ENCODE measurements around the gene SERPINE2. TPM values are rescaled to one million over a fixed set of nuclear protein-coding genes. Genes with fewer than 3 reads are reported as not detected.

Gene SERPINE2
- polyA plus RNA-seq, 3 donors: not detected

- Histone ChIP-seq H3K9me3 (replicated peaks in 1 of 2; ENCODE audit: control insufficient read depth in 1 of 2, insufficient read depth in 1 of 2, low read length in 2 of 2) (no peaks in the 10 kb centered on the region), H3K9ac (ENCODE audit: insufficient read depth, low read length, poor library complexity, severe bottlenecking) (no peak overlapping the region), H4K20me1 (ENCODE audit: insufficient read depth, low read length) (peaks cover 13% of the 10 kb centered on the region), H3K36me3 (replicated peaks in 1 of 2; ENCODE audit: control insufficient read depth in 1 of 2, insufficient read depth in 2 of 2, low read length in 2 of 2) (peaks cover 32 to 66% of the 10 kb centered on the region in 2 donors), H3K27me3 (ENCODE audit: control insufficient read depth in 2 of 2, insufficient read depth in 2 of 2, low read length in 2 of 2) (no peaks in the 10 kb centered on the region), H3K4me2 (replicated peaks; ENCODE audit: extremely low read depth, low read length, poor library complexity, severe bottlenecking) (no peak overlapping the region), H3K27ac (ENCODE audit: low read depth in 1 of 2, low read length in 2 of 2) (no peak overlapping the region), H3K4me3 (replicated peaks in 1 of 3; ENCODE audit: low read depth in 2 of 3, low read length in 3 of 3) (no peak overlapping the region), H3K79me2 (ENCODE audit: insufficient read depth, low read length) (peaks cover 11% of the 10 kb centered on the region), H2AFZ (ENCODE audit: insufficient read depth, low read depth, low read length, poor library complexity, severe bottlenecking) (no peak overlapping the region), H3K4me1 (ENCODE audit: control insufficient read depth in 1 of 2, insufficient read depth in 2 of 2, low read length in 2 of 2) (no peaks in the 10 kb centered on the region)
- peak in 1 of 3 donors; percentile 12 for DNase-seq
- Mint-ChIP-seq H3K27ac (peak overlapping the region in 1 of 7 donors; percentile 69), H3K9me3 (no peaks in the 10 kb centered on the region), H3K4me3 (no peak overlapping the region), H3K36me3 (peaks cover 40 to 48% of the 10 kb centered on the region in 2 donors), H3K4me1 (peaks cover 3% of the 10 kb centered on the region), H3K27me3 (ENCODE audit: low read depth in 3 of 3) (no peaks in the 10 kb centered on the region)
- 83% methylated on average over 1 of the region's 1 CpG for WGBS (ENCODE audit: insufficient coverage)
- TF ChIP-seq CTCF (IDR thresholded peaks at IDR 0.05): no peak
- intact Hi-C loops (cut with micrococcal nuclease): loop anchor here in 1 of 2 donors (5.0 kb wide), 1 partner anchor 312 kb away; no protein-coding TSS in a partner anchor
Observed at GRCh38 chr2:223969856-223970255, 69.2 kb downstream of the SERPINE2 start.

DNA sequence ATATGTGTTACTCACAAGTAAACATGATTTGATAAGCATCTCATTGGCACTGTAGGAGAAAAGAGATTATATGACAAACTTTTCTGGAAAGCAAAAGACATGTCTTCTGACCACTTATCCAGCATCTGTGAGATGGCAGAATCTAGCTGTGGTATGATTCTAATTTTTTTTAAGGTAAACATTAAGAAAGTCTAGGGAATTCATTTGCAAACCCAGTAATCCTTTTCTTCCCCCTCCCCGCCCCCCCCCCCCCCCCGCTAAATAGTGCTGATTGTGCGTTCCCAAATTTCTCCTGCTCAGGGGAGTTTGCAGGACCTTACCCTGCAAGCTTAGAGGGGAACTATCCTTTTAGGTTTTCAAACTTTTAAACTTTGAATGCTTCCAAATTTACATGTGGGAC is 69.8 kb downstream of the SERPINE2 start:
- DNase-seq: no peak
- H3K4me1 ChIP-seq (ENCODE audit: control insufficient read depth in 1 of 2, insufficient read depth in 2 of 2, low read length in 2 of 2): no peaks in the 10 kb centered on the region
- no peaks in the 10 kb centered on the region for H3K27me3 Mint-ChIP-seq (ENCODE audit: low read depth in 3 of 3)
- intact Hi-C loops (cut with micrococcal nuclease): no loop called here
- no peaks in the 10 kb centered on the region for H3K9me3 Mint-ChIP-seq
- no peak overlapping the region for H3K27ac Mint-ChIP-seq
- TF ChIP-seq CTCF (IDR thresholded peaks at IDR 0.05): no peak
- peaks cover 45 to 53% of the 10 kb centered on the region in 2 donors for H3K36me3 Mint-ChIP-seq
- H3K9ac ChIP-seq (ENCODE audit: insufficient read depth, low read length, poor library complexity, severe bottlenecking): no peak overlapping the region
- peaks cover 3% of the 10 kb centered on the region for H3K4me1 Mint-ChIP-seq
- no peak overlapping the region for H3K4me3 ChIP-seq (replicated peaks in 1 of 3; ENCODE audit: low read depth in 2 of 3, low read length in 3 of 3)
- no peak overlapping the region for H3K27ac ChIP-seq (ENCODE audit: low read depth in 1 of 2, low read length in 2 of 2)
- peaks cover 19% of the 10 kb centered on the region for H4K20me1 ChIP-seq (ENCODE audit: insufficient read depth, low read length)
- H3K4me3 Mint-ChIP-seq: no peak overlapping the region
- no peak overlapping the region for H3K4me2 ChIP-seq (replicated peaks; ENCODE audit: extremely low read depth, low read length, poor library complexity, severe bottlenecking)
- H3K79me2 ChIP-seq (ENCODE audit: insufficient read depth, low read length): peaks cover 17% of the 10 kb centered on the region
- no peak overlapping the region for H2AFZ ChIP-seq (ENCODE audit: insufficient read depth, low read depth, low read length, poor library complexity, severe bottlenecking)
- peaks cover 37 to 71% of the 10 kb centered on the region in 2 donors for H3K36me3 ChIP-seq (replicated peaks in 1 of 2; ENCODE audit: control insufficient read depth in 1 of 2, insufficient read depth in 2 of 2, low read length in 2 of 2)
- no peaks in the 10 kb centered on the region for H3K9me3 ChIP-seq (replicated peaks in 1 of 2; ENCODE audit: control insufficient read depth in 1 of 2, insufficient read depth in 1 of 2, low read length in 2 of 2)
- no CpG with 5 or more reads among the region's 3 CpGs for WGBS (ENCODE audit: insufficient coverage)
- H3K27me3 ChIP-seq (ENCODE audit: control insufficient read depth in 2 of 2, insufficient read depth in 2 of 2, low read length in 2 of 2): no peaks in the 10 kb centered on the region

Data from CD14-positive monocyte (primary cell).